HG02970 (cell line): ENCODE results near the gene SAA2.
"Not testable (repeated sequence)": the region's sequence is repeated elsewhere in the genome, so short reads cannot be mapped to it uniquely, and the experiment has no call there.

Experiments used
- ATAC-seq: cut with Tn5 transposase; IDR thresholded peaks from one replicate; pipeline ENCODE4 v1.9.1; 2021; ENCODE audit warnings: mild to moderate bottlenecking, moderate library complexity, moderate number of reproducible peaks; ENCODE audit not compliant: unreplicated experiment, low FRiP score

SAA2 gene

DNA sequence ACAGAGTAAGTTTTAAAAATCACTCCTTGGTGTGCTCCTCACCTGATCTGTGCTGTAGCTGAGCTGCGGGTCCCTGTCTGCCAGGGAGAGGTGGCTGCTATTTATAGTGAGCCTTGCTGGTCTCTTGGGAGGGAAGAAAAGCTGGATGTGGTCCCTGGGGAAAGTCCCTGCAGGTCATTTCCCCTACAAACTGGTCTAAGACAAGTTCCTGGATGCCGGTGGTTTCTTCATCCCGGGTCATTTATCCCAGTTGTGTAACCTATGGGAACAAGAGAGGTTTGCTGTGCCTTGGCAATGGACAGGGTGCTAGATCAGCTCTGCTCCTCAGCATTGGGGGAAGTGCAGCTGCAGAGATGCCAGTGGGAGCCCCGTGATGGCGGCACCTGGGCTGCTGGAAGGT, at the start of gene SAA2:
Gene SAA2 (minus strand): TSS at position 108 of the 400 bp plus-strand sequence. CDS start 657 bp downstream, outside the sequence.
- ATAC-seq = no peak

DNA sequence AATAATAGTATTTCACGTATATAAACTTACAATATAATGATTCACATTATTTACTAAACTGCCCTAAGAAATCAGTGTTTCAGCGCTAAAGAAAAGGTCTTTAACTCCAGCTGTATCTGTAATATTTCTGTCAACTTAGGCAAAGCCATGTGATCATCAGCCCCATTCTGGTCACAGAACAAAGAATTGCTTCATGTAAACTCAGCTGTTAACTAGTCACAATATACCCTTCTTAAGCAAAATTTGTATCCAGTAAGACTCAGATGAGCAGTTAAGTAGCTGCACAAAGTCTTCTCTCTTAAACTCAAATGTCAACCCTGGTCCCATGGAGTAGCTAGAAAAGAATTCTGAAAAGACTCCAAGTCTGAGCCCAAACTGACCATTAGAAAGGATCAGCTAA, 46.8 kb upstream of the SAA2 start:
- no peak for ATAC-seq

DNA sequence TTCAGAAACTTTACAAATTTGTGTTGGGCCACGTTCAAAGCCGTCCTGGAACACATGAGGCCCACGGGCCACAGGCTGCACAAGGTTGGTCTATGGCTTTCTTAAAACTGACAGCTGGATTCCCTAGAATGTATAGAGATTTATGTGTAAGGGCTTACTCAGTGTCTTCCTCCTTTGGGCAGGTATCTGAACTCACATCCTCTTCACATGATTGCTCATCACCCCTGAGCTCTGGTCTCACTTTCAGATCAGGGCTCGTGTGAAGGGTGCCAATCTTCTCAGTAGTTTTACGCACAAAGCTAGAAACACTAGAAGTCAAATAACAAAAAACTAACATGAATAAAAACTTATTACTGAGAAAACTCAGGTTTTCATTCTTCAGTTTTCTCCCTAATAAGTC, 46.4 kb upstream of the SAA2 start:
- ATAC-seq = no peak

DNA sequence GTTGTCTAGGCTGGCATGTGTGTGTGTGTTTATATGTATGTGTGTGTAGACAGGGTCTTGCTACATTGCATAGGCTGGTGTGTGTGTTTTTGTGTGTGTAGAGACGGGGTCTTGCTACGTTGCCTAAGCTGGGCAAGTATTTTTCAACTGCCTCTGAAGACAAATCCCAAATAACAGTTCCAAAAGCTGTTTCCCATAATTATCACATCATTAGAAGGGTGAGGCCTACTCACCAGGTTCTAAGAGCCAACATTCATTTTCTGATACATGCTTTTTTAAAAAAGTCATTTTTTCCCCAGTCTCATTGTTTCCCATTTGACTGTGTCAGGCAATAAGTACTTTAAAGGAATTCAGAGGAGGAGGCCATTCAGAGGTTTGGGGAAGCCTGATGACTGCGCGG, 40.4 kb upstream of the SAA2 start:
- ATAC-seq = no peak

DNA sequence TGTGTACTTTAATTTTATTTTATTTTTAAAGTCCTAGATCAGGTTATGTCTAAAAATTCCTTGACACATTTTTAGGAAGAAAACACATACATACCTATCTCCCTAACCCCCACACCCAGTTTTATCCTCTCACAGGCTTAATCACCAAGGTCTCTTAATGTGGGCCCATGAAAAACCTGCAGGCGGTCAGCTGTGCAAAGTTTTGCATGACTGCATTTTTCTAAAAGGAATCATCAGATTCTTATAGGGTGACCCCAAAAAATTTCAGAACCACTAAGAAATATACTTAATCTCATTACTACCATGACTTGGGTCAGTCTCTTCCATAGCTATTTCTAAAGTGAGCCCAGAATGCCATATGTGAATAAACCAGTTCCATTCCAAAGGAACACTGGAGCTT, 37.4 kb upstream of the SAA2 start:
- no peak for ATAC-seq

DNA sequence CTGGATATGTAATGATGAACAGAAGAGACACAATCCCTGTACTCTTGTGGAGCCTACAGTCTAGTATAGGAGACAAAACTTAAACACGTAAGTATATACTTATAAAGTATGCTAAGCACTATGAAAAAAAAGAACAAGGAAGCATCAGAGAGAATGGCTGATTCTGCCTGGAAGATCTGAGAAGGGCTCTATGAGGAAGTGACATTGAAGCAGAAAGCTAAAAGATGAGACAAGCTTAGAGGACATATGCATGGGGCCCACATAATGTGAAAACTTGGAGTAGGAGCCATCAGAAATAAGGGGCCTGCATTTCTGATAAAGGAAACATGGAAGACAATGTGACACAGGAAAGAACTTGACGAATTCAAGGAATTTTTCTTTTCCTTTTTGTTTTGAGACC, 34.2 kb upstream of the SAA2 start:
- ATAC-seq = no peak

DNA sequence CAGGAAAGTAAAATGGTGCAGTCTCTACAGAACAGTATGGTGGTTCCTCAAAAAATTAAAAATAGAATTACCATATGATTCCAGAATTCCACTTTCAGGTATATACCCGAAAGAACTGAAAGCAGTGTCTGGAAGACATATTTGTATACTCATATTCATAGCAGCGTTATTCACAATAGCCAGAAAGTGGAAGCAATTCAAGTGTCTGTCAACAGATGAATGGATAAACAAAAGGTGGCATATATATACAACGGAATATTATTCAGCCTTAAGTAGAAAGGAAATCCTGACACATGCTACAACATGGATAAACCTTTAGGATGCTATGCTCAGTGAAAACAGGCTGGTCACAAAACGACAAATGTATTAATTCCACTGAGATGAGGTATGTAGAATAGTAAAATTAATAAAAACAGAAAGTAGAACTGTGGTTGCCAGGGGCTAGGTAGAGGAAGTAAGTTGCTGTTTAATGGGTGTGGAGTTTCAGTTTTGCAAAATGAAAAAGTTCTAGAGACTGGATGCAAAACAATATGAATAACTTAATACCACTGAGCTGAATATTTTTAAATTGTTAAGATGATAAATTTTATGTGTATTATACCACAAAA, 32.1 kb upstream of the SAA2 start:
- peak; percentile 60 for ATAC-seq

DNA sequence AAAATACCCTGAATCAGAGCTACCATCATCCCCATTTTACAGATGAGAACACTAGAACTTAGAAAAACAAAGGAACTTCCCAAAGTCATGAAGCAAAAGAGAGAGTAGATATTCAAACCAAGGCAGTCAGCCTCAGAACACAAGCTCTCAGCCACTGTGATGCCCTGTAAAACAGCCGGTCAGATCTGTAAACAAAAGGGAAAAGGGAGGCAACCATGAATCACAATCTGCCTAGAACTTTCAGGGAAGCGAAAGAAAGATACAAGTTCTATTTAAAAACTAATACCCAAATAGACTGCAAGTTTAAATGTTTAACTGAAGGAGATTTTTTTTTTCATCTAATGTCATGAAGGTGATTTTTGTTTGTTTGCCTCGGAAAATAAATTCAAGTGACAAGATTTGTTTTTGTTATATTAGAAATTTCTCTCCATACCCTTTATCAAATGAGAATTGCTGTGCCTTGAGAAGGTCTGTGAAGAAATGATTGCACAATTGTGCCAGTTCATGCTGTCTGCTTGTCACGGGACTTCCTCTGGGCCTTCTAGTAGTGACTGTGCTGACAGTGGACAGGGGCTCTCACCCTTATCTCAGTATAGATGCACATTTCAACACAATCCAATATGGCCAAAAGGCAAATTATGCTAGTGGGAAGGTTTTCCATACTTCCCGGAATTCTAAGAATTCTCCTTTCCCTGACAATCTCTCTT, 29.2 kb upstream of the SAA2 start:
- ATAC-seq = no peak

DNA sequence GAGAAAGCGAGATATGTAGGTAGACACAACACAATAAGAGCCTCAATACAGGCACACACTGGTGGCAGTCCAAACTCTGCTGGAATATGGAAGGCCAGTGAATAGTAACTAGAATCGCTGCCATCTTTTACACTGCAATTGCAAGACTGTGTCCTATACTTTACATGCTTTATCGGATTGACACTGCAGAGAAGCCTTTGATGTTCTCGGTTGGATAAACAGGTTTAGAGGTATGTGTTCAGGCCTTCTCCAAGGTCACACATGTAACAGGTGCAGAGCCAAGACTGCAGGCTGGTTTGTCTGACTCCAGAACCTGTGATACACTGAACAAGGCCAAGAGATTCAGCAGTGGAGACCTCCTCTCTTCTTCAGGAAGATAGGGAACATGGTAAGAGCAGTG, 22.7 kb upstream of the SAA2 start:
- ATAC-seq = no peak

DNA sequence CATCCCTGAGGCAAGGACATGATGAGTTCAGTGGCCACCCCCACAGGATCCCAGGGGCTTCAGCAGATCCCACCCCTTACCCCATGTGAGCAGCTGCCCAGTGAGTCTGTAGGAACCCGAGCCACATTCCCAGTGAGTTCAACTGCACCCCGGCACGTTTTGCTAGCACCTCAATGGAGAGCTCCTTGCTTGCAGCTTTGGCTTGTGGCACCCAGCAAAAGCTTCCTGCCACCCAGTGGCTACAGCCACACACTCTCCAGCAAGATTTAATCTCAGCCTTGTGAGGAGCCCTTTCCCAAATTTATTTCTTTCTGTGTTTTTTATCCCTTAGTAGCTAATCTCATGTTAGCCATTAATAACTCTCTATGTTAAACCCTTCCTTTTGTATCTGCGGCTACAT, 21.6 kb upstream of the SAA2 start:
- ATAC-seq = no peak

DNA sequence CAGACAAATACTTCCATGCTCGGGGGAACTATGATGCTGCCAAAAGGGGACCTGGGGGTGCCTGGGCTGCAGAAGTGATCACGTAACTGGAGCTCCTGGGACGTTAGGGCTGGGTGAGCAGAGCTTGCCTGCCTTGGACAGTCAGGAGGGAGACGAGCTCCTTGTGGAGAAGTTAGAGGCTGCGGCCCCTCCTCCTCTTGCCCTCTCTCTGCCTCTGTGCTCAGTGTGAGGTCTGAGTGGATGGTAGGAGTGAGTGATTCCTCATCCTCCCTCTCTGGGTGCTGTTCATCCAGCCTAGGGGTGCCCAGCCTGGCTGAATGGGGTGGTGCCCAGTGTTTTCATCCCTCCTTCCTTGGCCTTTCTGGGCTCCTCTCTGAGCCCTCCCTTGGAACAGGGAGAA, 20.8 kb upstream of the SAA2 start:
- not testable (repeated sequence) for ATAC-seq

DNA sequence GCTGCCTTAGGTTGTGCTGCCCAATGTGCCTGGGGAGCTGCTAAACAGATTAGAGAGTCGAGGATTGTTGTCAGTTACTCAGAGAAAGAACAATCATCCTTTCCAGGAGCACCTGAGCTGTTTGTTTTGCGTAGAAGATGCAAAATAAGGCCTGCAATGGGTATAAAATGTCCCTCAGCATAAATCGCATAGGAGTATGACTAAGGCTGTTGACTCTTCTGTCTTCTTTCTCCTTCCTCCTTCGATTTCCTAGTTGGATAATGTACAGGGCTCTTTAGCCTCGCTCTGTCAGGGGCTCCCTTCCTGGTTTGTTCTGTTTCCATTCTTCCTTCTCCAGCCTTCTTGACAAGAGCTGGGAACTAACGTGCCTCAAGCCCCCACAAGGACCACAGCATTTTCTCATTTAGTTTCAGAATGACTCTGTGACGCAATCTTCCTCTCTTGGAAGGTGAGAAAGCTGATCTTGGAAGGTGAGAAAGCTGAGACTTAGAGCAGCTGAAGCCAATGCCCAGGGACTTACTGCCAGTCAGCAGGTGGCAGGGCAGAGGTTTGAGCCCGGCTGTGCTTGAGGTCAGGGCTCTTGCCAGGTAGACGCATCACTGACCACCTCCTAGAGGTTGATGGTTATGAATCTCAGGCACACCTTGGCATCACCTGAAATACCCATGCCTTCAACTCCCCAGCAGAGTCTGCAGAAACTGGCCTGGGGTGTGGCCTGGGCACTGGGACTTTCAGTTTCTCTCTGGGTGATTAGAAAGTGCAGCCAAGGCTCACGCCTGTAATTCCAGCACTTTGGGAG, 19.1 kb upstream of the SAA2 start:
- not testable (repeated sequence) for ATAC-seq

DNA sequence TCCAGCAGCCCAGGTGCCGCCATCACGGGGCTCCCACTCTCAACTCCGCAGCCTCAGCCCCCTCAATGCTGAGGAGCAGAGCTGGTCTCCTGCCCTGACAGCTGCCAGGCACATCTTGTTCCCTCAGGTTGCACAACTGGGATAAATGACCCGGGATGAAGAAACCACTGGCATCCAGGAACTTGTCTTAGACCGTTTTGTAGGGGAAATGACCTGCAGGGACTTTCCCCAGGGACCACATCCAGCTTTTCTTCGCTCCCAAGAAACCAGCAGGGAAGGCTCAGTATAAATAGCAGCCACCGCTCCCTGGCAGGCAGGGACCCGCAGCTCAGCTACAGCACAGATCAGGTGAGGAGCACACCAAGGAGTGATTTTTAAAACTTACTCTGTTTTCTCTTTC, 17.5 kb upstream of the SAA2 start, which contains the start of gene SAA1:
Gene SAA1 (plus strand): TSS at position 316 of the 400 bp plus-strand sequence. CDS start 624 bp downstream, outside the sequence.
- no peak for ATAC-seq

DNA sequence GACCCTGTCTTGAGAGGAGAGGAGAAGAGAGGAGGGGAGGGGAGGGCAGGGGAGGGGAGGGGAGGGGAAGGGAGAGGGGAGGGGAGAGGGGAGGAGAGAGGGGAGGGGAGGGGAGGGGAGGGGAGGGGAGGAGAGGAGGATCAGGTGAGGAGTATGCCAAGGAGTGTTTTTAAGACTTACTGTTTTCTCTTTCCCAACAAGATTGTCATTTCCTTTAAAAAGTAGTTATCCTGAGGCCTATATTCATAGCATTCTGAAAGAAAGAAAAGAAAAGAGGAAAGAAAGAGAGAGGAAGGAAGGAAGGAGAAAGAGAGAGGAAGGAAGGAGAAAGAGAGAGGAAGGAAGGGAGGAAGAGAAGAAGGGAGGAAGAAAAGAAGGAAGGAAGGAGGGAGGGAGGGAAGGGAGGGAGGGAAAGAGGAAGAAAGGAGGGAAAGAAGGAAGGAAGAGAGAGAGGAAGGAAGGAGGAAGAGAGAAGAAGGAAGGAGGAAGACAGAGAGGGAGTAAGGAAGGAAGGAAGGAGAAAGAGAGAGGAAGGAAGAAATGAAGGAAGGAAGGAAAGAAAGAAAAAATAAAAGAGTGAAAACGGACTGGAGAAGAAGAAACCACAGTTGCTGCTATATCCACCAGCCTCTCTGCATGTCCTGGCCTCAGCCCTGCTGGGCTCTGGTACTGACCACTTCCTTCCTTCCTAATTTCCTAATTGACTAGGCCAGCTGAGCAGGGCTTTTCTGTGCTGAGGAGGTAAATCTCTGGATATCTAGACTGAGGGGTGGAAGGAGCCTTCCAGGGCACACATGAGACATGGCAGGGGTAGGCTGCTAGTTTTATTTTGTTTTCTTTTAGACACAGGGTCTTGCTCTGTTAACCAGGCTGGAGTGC, 16.4 kb upstream of the SAA2 start:
- no peak for ATAC-seq

DNA sequence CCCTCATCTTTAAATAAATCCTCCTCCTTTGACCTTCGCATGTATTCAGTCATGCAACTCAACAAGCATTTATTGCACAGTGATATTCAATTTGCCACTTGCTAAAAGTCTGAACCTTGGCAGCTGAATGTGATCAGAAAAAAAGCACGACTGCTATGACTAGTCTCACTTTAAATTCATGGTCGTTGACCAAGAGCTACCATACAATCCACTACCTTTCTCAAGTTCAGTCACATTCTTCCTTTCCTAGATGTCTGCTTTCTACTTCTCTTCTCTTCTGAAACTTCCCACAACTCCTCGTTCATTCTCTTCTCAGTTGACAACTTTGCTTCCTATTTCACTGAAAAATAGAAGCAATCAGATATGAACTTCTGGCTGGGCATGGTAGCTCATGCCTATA, 15.6 kb upstream of the SAA2 start:
- ATAC-seq = no peak

DNA sequence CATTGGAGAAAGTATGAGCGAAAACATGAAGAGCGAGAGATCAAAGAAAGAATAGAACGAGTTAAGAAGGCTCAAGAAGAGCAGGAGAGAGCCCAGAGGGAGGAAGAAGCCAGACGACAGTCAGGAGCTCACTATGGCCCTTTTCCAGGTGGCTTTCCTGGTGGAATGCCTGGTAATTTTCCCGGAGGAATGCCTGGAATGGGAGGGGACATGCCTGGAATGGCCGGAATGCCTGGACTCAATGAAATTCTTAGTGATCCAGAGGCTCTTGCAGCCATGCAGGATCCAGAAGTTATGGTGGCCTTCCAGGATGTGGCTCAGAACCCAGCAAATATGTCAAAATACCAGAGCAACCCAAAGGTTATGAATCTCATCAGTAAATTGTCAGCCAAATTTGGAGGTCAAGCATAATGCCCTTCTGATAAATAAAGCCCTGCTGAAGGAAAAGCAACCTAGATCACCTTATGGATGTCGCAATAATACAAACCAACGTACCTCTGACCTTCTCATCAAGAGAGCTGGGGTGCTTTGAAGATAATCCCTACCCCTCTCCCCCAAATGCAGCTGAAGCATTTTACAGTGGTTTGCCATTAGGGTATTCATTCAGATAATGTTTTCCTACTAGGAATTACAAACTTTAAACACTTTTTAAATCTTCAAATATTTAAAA, 14.3 kb upstream of the SAA2 start:
- not testable (repeated sequence) for ATAC-seq

DNA sequence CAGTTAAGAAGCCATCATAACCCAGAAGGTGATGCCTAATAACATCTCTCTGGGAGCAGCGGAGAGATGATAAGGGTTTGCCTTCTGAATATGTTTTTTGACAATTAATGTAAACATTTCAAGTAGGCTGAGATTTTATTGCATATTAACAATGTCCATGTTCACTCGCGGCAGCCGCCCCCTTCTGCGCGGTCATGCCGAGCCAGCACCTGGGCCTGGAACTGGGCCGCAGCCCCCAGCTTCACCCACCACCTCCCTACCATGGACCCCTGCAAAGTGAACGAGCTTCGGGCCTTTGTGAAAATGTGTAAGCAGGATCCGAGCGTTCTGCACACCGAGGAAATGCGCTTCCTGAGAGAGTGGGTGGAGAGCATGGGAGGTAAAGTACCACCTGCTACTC, 13.3 kb upstream of the SAA2 start:
- no peak for ATAC-seq

DNA sequence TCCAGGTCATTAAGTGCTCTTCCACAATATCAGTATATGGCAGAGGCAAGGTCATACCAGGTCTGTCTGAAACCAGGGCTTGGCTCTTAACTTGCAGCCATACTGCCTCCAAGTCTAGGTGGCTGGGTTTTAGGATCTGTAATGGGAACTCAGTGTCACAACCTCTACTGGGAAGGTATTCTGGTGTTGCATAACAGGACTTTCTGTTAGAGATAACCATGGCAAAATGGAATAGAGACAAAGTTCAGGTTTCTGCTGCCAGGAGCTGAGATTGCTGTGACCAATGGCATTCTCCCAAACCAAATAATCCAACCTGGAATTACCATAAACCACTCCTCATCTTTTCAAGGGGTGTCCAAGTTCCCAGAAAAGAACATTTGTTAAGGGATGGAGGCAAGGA, 10.8 kb upstream of the SAA2 start:
- ATAC-seq = no peak

DNA sequence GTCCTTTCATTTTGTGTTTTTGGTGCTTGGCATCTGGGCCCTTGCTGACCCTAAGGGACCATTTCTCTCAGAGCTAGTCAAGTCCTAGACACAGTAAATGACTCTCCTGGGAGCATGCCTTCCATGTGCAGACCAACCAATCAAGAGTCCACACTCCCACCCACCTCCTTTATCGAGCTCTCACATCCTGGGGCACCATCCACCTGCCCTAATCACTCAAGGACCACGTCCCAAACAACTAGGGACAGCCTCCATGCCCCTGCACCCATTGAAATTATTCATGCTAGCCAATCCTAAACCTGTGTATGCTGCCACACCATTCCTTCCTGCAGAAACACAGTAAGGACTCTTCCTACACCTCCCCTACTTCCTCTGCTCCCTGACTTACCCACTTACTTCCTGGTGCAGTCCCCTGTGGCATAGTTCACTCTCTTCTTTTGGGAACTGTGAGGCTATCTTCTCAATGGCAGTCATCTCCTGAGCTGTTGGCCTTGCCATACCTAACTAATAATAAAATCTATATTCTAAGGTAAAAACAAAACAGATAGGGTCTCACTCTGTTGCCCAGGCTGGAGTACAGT, 6.4 kb upstream of the SAA2 start:
- no peak for ATAC-seq
